Osteoblast (primary cell): ENCODE measurements around the gene NCAPG2. TPM values are rescaled to one million over a fixed set of nuclear protein-coding genes. Genes with fewer than 3 reads are reported as not detected.
A peak's percentile ranks its signal among the peaks of the same experiment; 100 is the strongest.

Experiments used
- DNase-seq: peaks from one replicate; pipeline ENCODE4 v3.0.0; 2011; ENCODE audit warnings: low spot score, mixed read lengths; ENCODE audit not compliant: insufficient read length; ENCODE audit errors: missing footprints
- H2AFZ ChIP-seq: 2 replicates; pipeline ENCODE4 v1.6.0; 2011; ENCODE audit warnings: mild to moderate bottlenecking, low read length
- H3K27ac ChIP-seq: 2 replicates; pipeline ENCODE4 v1.5.1; 2011; ENCODE audit warnings: mild to moderate bottlenecking, low read depth, low read length, moderate library complexity
- H3K27me3 ChIP-seq: 2 replicates; pipeline ENCODE4 v1.6.0; 2012; ENCODE audit warnings: mild to moderate bottlenecking, control low read depth, inconsistent platforms, low read length, moderate library complexity; ENCODE audit not compliant: insufficient read depth
- H3K36me3 ChIP-seq: 2 replicates; pipeline ENCODE4 v1.5.1; 2011; ENCODE audit warnings: mild to moderate bottlenecking, low read length, control low read depth, moderate library complexity; ENCODE audit not compliant: insufficient read depth
- H3K4me1 ChIP-seq: 2 replicates; pipeline ENCODE4 v1.5.1; 2011; ENCODE audit warnings: mild to moderate bottlenecking, low read length, control low read depth, moderate library complexity; ENCODE audit not compliant: insufficient read depth
- H3K4me2 ChIP-seq: 2 replicates; pipeline ENCODE4 v1.6.0; 2011; ENCODE audit warnings: mild to moderate bottlenecking, low read length; ENCODE audit not compliant: insufficient read depth
- H3K4me3 ChIP-seq: fragments of 200-600 bp; sonication (generic); 3 replicates; pipeline ENCODE4 v1.5.1; 2012; ENCODE audit warnings: mild to moderate bottlenecking, low read length, inconsistent platforms; ENCODE audit not compliant: insufficient read depth
- H3K79me2 ChIP-seq: 2 replicates; pipeline ENCODE4 v1.6.0; 2012; ENCODE audit warnings: mild to moderate bottlenecking, low read length, control low read depth, inconsistent platforms; ENCODE audit not compliant: insufficient read depth
- H3K9me3 ChIP-seq: 2 replicates; pipeline ENCODE4 v1.5.1; 2011; ENCODE audit warnings: low read depth, low read length, control low read depth
- H4K20me1 ChIP-seq: 2 replicates; pipeline ENCODE4 v1.6.0; 2012; ENCODE audit warnings: mild to moderate bottlenecking, low read length, control low read depth; ENCODE audit not compliant: insufficient read depth
- total RNA-seq: library from RNA; depleted of rRNA; stranded (reverse); fragments of >200 nt; gene quantifications from 2 replicates; pipeline ENCODE4 v1.2.3, GENCODE V29; 2012
- TF ChIP-seq, protein P1 (sequence below): IDR thresholded peaks from 2 replicates; pipeline ENCODE4 v1.5.1; 2011; ENCODE audit warnings: mild to moderate bottlenecking, low read depth, low read length, moderate library complexity; ENCODE audit errors: extremely low read depth

NCAPG2 gene
- total RNA-seq, 1 donor = 8.0 TPM

DNA sequence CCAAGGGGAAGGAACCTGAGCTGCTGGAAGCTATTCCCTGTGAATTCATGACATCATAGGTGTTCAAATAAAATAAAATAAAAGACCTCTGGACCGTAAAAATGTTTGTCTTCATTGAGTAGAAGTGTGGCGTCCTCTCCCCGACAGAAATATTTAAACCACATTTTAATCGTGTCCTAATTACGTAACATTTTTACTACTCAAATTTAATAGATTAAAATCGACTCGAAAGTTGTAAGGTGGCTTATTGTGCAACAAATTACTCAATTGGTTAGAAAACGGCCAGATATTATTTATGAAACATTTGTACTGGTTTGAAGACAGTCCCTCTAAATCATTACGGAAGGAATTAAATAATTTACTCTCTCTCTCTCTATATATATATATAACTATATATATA, 15.5 kb upstream of the NCAPG2 start:
- no peak overlapping the region for H3K4me2 ChIP-seq
- TF ChIP-seq, protein P1, sequence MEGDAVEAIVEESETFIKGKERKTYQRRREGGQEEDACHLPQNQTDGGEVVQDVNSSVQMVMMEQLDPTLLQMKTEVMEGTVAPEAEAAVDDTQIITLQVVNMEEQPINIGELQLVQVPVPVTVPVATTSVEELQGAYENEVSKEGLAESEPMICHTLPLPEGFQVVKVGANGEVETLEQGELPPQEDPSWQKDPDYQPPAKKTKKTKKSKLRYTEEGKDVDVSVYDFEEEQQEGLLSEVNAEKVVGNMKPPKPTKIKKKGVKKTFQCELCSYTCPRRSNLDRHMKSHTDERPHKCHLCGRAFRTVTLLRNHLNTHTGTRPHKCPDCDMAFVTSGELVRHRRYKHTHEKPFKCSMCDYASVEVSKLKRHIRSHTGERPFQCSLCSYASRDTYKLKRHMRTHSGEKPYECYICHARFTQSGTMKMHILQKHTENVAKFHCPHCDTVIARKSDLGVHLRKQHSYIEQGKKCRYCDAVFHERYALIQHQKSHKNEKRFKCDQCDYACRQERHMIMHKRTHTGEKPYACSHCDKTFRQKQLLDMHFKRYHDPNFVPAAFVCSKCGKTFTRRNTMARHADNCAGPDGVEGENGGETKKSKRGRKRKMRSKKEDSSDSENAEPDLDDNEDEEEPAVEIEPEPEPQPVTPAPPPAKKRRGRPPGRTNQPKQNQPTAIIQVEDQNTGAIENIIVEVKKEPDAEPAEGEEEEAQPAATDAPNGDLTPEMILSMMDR = no peak
- no peaks in the 10 kb centered on the region for H3K4me1 ChIP-seq
- no peak overlapping the region for H3K4me3 ChIP-seq
- H3K36me3 ChIP-seq = no peaks in the 10 kb centered on the region
- H3K9me3 ChIP-seq = no peaks in the 10 kb centered on the region
- H3K27me3 ChIP-seq = peaks cover 3% of the 10 kb centered on the region
- no peaks in the 10 kb centered on the region for H4K20me1 ChIP-seq
- no peak overlapping the region for H2AFZ ChIP-seq
- H3K79me2 ChIP-seq = no peaks in the 10 kb centered on the region
- no peak for DNase-seq
- no peak overlapping the region for H3K27ac ChIP-seq

DNA sequence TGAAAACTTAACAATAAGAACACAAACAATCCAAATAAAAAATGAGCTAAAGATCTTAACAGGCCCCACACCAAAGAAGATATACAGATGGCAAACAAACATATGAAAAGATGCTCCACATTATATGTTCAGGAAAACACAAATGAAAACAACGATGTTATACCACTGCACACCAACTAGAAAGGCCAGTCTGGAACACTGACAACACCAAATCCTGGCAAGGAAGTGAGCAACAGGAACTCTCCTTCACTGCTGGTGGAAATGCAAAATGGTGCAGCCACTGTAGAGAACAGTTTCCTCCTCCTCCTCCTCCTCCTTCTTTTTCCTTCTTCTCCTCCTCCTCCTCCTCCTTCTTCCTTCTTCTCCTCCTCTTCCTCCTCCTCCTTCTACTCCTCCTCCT, 12.2 kb upstream of the NCAPG2 start:
- Histone ChIP-seq H3K4me2 (no peak overlapping the region), H3K79me2 (no peaks in the 10 kb centered on the region), H3K4me1 (no peaks in the 10 kb centered on the region), H3K27me3 (peaks cover 3% of the 10 kb centered on the region), H4K20me1 (no peaks in the 10 kb centered on the region), H3K4me3 (no peak overlapping the region), H3K27ac (no peak overlapping the region), H3K36me3 (no peaks in the 10 kb centered on the region), H2AFZ (no peak overlapping the region), H3K9me3 (no peaks in the 10 kb centered on the region)
- TF ChIP-seq, protein P1 = no peak
- no peak for DNase-seq

GRCh38 chr7:158710651-158711102, 6.1 kb upstream of the NCAPG2 start:
- H3K9me3 ChIP-seq = no peaks in the 10 kb centered on the region
- H3K36me3 ChIP-seq = no peaks in the 10 kb centered on the region
- no peaks in the 10 kb centered on the region for H4K20me1 ChIP-seq
- H3K27me3 ChIP-seq = no peaks in the 10 kb centered on the region
- peak overlapping the region; percentile 74 for H2AFZ ChIP-seq
- DNase-seq = peak; percentile 88
- H3K4me1 ChIP-seq = peaks cover 7% of the 10 kb centered on the region
- TF ChIP-seq, protein P1 = no peak
- H3K27ac ChIP-seq = peak overlapping the region; percentile 47
- peak overlapping the region; percentile 22 for H3K4me3 ChIP-seq
- no peaks in the 10 kb centered on the region for H3K79me2 ChIP-seq
- peak overlapping the region; percentile 43 for H3K4me2 ChIP-seq

DNA sequence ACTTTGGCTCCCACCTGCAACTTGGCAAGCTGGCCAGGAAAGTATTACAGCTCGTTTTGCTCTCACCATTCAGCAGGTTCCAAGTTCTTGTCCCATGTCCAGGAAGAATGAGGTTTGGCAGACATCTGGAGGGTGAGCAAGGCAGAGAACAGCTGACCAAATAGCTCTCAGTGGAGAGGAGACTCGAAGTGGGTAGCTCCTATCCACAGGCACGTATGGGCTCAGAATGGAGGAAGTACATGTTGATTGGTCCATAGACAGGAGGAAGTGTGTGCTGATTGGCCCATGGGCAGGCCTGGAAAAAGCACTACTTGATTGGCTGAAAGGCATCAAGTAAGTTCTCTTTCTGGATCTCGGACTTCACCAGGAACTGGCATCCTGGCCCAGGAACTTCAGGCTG, 3.0 kb upstream of the NCAPG2 start:
- no peak overlapping the region for H2AFZ ChIP-seq
- H3K27ac ChIP-seq = no peak overlapping the region
- TF ChIP-seq, protein P1 = no peak
- H3K27me3 ChIP-seq = no peaks in the 10 kb centered on the region
- H3K36me3 ChIP-seq = no peaks in the 10 kb centered on the region
- peaks cover 19% of the 10 kb centered on the region for H3K4me1 ChIP-seq
- H3K4me2 ChIP-seq = no peak overlapping the region
- no peak for DNase-seq
- no peaks in the 10 kb centered on the region for H4K20me1 ChIP-seq
- peaks cover 20% of the 10 kb centered on the region for H3K79me2 ChIP-seq
- H3K9me3 ChIP-seq = no peaks in the 10 kb centered on the region
- no peak overlapping the region for H3K4me3 ChIP-seq
